Lung (tissue), 12 donors: ENCODE results near the gene CRYZL1. TPM values are rescaled to one million over a fixed set of nuclear protein-coding genes. Genes with fewer than 3 reads are reported as not detected.

Experiments
- ATAC-seq: fragments of 200-7000 bp; cut with Tn5 transposase; one replicate; pipeline ENCODE4 v1.9.1; 2020; ENCODE audit warnings: moderate number of reproducible peaks; ENCODE audit not compliant: insufficient read depth, low FRiP score
- DNase-seq, 3 donors: peaks; one replicate each; pipeline ENCODE4 v3.0.0-alpha.2; 2013 to 2017
- H3K27ac ChIP-seq, 2 donors: one replicate each; pipeline ENCODE4 v1.5.1; 2013; ENCODE audit warnings: mild to moderate bottlenecking in 2 of 2, moderate library complexity in 2 of 2, control low read depth in 1 of 2, inconsistent platforms in 1 of 2, low read depth in 1 of 2, low read length in 1 of 2
- H3K27me3 ChIP-seq, 3 donors: one replicate each; pipeline ENCODE4 v1.5.1; 2013; ENCODE audit warnings: low read length in 2 of 3; ENCODE audit not compliant: control insufficient read depth in 3 of 3, insufficient read depth in 3 of 3
- H3K36me3 ChIP-seq, 4 donors: one replicate each; pipeline ENCODE4 v1.5.1; 2013; ENCODE audit warnings: low read length in 4 of 4, mild to moderate bottlenecking in 1 of 4, moderate library complexity in 1 of 4; ENCODE audit not compliant: control insufficient read depth in 4 of 4, insufficient read depth in 4 of 4
- H3K4me1 ChIP-seq, 5 donors: one replicate each; pipeline ENCODE4 v1.5.1; 2013; ENCODE audit warnings: low read length in 5 of 5, mild to moderate bottlenecking in 2 of 5, moderate library complexity in 1 of 5; ENCODE audit not compliant: control insufficient read depth in 5 of 5, insufficient read depth in 5 of 5
- H3K4me3 ChIP-seq: one replicate; pipeline ENCODE4 v1.5.1; 2013; ENCODE audit warnings: mild to moderate bottlenecking, control low read depth, moderate library complexity
- H3K9ac ChIP-seq, 2 donors: one replicate each; pipeline ENCODE4 v1.5.1; 2013; ENCODE audit warnings: low read length in 2 of 2, control low read depth in 1 of 2; ENCODE audit not compliant: insufficient read depth in 1 of 2
- H3K9me3 ChIP-seq, 4 donors: one replicate each; pipeline ENCODE4 v1.5.1; 2013; ENCODE audit warnings: low read length in 3 of 4, mild to moderate bottlenecking in 1 of 4, moderate library complexity in 1 of 4; ENCODE audit not compliant: control insufficient read depth in 4 of 4, insufficient read depth in 3 of 4
- CTCF ChIP-seq: IDR thresholded peaks from 2 replicates; pipeline ENCODE4 v1.5.1; 2012; ENCODE audit warnings: mild to moderate bottlenecking; ENCODE audit errors: control extremely low read depth, extremely low read depth
- WGBS, 2 donors: extraction: QIAGEN DNeasy Blood & Tissue Kit; methylation state at CpG; one replicate each; pipeline ENCODE4 v1.1.7; 2013; 5-methylcytosine and 5-hydroxymethylcytosine counted together
- polyA plus RNA-seq, 2 donors: library from polyadenylated mRNA; stranded (reverse); fragments of 200-250 nt; gene quantifications; one replicate each; pipeline ENCODE4 v1.2.1, GENCODE V29; 2013
- total RNA-seq, 2 donors: library from RNA; depleted of rRNA in 1 of 2; stranded (reverse); fragments of >200 nt in 1 of 2; gene quantifications; one replicate each; pipeline ENCODE4 v1.2.1, GENCODE V29; 2014 to 2021
- donor health status: control.
- donor health status: control.
- donor health status: Bipolar disorder and iron deficiency.
- donor health status: healthy.
- donor health status: DM: yes; HTN: yes; CAD: no.

CRYZL1 gene
- total and polyA plus RNA-seq, 4 donors = 16.4 to 64.2 (median 30.3) TPM

GRCh38 chr21:33542640-33543504 lies 98.7 kb downstream of the CRYZL1 start, which contains the start of gene SON:
SON (plus strand) TSS chr21:33543038; CDS start chr21:33543093, 55 bp downstream.
- H3K4me3 ChIP-seq = peak within 1 kb of the TSS; percentile 96
- 0 to 1% methylated on average over 56 of the region's 57 CpGs for WGBS, 2 donors
- TF ChIP-seq CTCF = no peak

GRCh38 chr21:33541756-33542639 lies 99.5 kb downstream of the CRYZL1 start, which contains the start of gene GART:
GART (minus strand) TSS chr21:33542117; CDS start chr21:33539315, 2,802 bp downstream.
- TF ChIP-seq CTCF = no peak

More at GRCh38 chr21:33542640-33543504, 98.7 kb downstream of the CRYZL1 start, which contains the start of gene SON:
- peak within 1 kb of the TSS; percentile 97 to 99 for H3K27ac ChIP-seq
- H3K9me3 ChIP-seq = no peaks in the 10 kb centered on the region
- DNase-seq (peak; percentile 99), ATAC-seq (peak; percentile 95)
- H3K4me1 ChIP-seq = peaks cover 0 to 24% (median 6%) of the 10 kb centered on the region in 5 donors
- peak within 1 kb of the TSS; percentile 98 to 100 for H3K9ac ChIP-seq
- H3K27me3 ChIP-seq = no peaks in the 10 kb centered on the region
- H3K36me3 ChIP-seq = peaks cover 0 to 17% (median 3%) of the 10 kb centered on the region in 4 donors

GRCh38 chr21:33541105-33541711 lies 100.3 kb downstream of the CRYZL1 start:
- H3K4me1 ChIP-seq = peaks cover 0 to 24% (median 6%) of the 10 kb centered on the region in 5 donors
- no peak for ATAC-seq
- H3K9me3 ChIP-seq = no peaks in the 10 kb centered on the region
- no peaks in the 10 kb centered on the region for H3K27me3 ChIP-seq
- peak overlapping the region; percentile 83 to 99 for H3K27ac ChIP-seq
- WGBS, 2 donors = 47% methylated on average over 19 of the region's 19 CpGs
- TF ChIP-seq CTCF = no peak
- H3K36me3 ChIP-seq = peaks cover 4 to 23% (median 9%) of the 10 kb centered on the region in 4 donors
- peak overlapping the region; percentile 74 for H3K4me3 ChIP-seq
- H3K9ac ChIP-seq = peak overlapping the region; percentile 98 to 100
- peak in 2 of 3 donors; percentile 32 to 45 for DNase-seq

More at GRCh38 chr21:33541756-33542639, 99.5 kb downstream of the CRYZL1 start, which contains the start of gene GART:
- peak within 1 kb of the TSS; percentile 96 for H3K4me3 ChIP-seq
- DNase-seq (peak; percentile 86 to 87 (median 87)), ATAC-seq (peak; percentile 81)
- peaks cover 0 to 24% (median 6%) of the 10 kb centered on the region in 5 donors for H3K4me1 ChIP-seq
- peak within 1 kb of the TSS; percentile 98 to 100 for H3K9ac ChIP-seq
- H3K27me3 ChIP-seq = no peaks in the 10 kb centered on the region
- peak within 1 kb of the TSS; percentile 97 to 99 for H3K27ac ChIP-seq
- whole genome bisulfite sequencing, 2 donors = 0 to 1% methylated on average over 56 of the region's 56 CpGs
- no peaks in the 10 kb centered on the region for H3K9me3 ChIP-seq
- H3K36me3 ChIP-seq = peaks cover under 1 to 21% (median 5%) of the 10 kb centered on the region in 4 donors
